ENCODE results near the gene DYSF. TPM values are rescaled to one million over a fixed set of nuclear protein-coding genes. Genes with fewer than 3 reads are reported as not detected.

The DYSF gene
- total and polyA plus RNA-seq, 8 donors, result 1.1 to 5.5 (median 2.1) TPM

- DNase-seq (no peak), FAIRE-seq (no peak), ATAC-seq (no peak)
- TF ChIP-seq CTCF (IDR thresholded peaks at IDR 0.05), result no peak
- Histone ChIP-seq H3K36me3 (no peaks in the 10 kb centered on the region), H3K4me3 (no peak overlapping the region), H3K9me3 (no peaks in the 10 kb centered on the region), H3K27me3 (no peaks in the 10 kb centered on the region), H3K4me1 (peaks cover 0 to 8% (median 0%) of the 10 kb centered on the region in 3 donors), H3K27ac (no peak overlapping the region)
- intact Hi-C loops (cut with DNase I), result no loop called here
- 57 to 64% methylated on average over 1 of the region's 1 CpG for WGBS, 2 donors
Measured at GRCh38 chr2:71718686-71719085, 265.3 kb downstream of the DYSF start.

- no peak overlapping the region for H3K27ac ChIP-seq
- intact Hi-C loops (cut with DNase I), result no loop called here
- DNase-seq (no peak), FAIRE-seq (no peak), ATAC-seq (no peak)
- H3K36me3 ChIP-seq, result no peaks in the 10 kb centered on the region
- H3K4me1 ChIP-seq, result peaks cover 0 to 8% (median 0%) of the 10 kb centered on the region in 3 donors
- H3K27me3 ChIP-seq, result no peaks in the 10 kb centered on the region
- no peak for TF ChIP-seq CTCF (IDR thresholded peaks at IDR 0.05)
- H3K4me3 ChIP-seq, result no peak overlapping the region
- H3K9me3 ChIP-seq, result no peaks in the 10 kb centered on the region
- 95 to 96% methylated on average over 5 of the region's 5 CpGs for WGBS, 2 donors
Measured at GRCh38 chr2:71719520-71720282, 266.3 kb downstream of the DYSF start.

- DNase-seq, result no peak
- Histone ChIP-seq H3K36me3 (no peaks in the 10 kb centered on the region), H3K4me1 (peaks cover 0 to 8% (median 0%) of the 10 kb centered on the region in 3 donors), H3K27ac (no peak overlapping the region), H3K4me3 (no peak overlapping the region), H3K9me3 (no peaks in the 10 kb centered on the region), H3K27me3 (no peaks in the 10 kb centered on the region)
- TF ChIP-seq CTCF (IDR thresholded peaks at IDR 0.05), result no peak
- intact Hi-C loops (cut with DNase I), result no loop called here
- FAIRE-seq, result no peak
- no peak for ATAC-seq
Measured at GRCh38 chr2:71720283-71720560, 266.9 kb downstream of the DYSF start.

- no peaks in the 10 kb centered on the region for H3K9me3 ChIP-seq
- no peak for TF ChIP-seq CTCF (IDR thresholded peaks at IDR 0.05)
- no peak for FAIRE-seq
- no peak for DNase-seq
- H3K27me3 ChIP-seq, result no peaks in the 10 kb centered on the region
- H3K27ac ChIP-seq, result no peak overlapping the region
- H3K4me1 ChIP-seq, result peaks cover 0 to 8% (median 0%) of the 10 kb centered on the region in 3 donors
- H3K4me3 ChIP-seq, result no peak overlapping the region
- WGBS, 2 donors, result 79 to 87% methylated on average over 4 of the region's 4 CpGs
- no peaks in the 10 kb centered on the region for H3K36me3 ChIP-seq
- intact Hi-C loops (cut with DNase I), result no loop called here
- ATAC-seq, result no peak
Measured at GRCh38 chr2:71720596-71721361, 267.4 kb downstream of the DYSF start.

GRCh38 chr2:71721362-71721665, 268.0 kb downstream of the DYSF start:
- FAIRE-seq (no peak), ATAC-seq (peak in 1 of 4 donors; percentile 46), DNase-seq (no peak)
- TF ChIP-seq CTCF (IDR thresholded peaks at IDR 0.05), result no peak
- Histone ChIP-seq H3K27me3 (no peaks in the 10 kb centered on the region), H3K4me3 (no peak overlapping the region), H3K36me3 (no peaks in the 10 kb centered on the region), H3K27ac (no peak overlapping the region), H3K9me3 (no peaks in the 10 kb centered on the region), H3K4me1 (peaks cover 0 to 8% (median 0%) of the 10 kb centered on the region in 3 donors)
- intact Hi-C loops (cut with DNase I), result no loop called here
- WGBS, 2 donors, result 29 to 45% methylated on average over 1 of the region's 1 CpG
